Osteocyte (in vitro differentiated cells): ENCODE data around the gene CD99. TPM values are rescaled to one million over a fixed set of nuclear protein-coding genes. Genes with fewer than 3 reads are reported as not detected.

ENCODE experiments used
- DNase-seq: peaks from one replicate; pipeline ENCODE4 v3.0.0; 2021; ENCODE audit warnings: mixed read lengths; ENCODE audit not compliant: unreplicated experiment; ENCODE audit errors: extremely low spot score
- H3K27ac Mint-ChIP-seq: one replicate; pipeline ENCODE4 v1.8.0; 2021; ENCODE audit warnings: mild to moderate bottlenecking, mixed read lengths; ENCODE audit not compliant: unreplicated experiment
- H3K27me3 Mint-ChIP-seq: one replicate; pipeline ENCODE4 v1.8.0; 2021; ENCODE audit warnings: mixed read lengths; ENCODE audit not compliant: unreplicated experiment
- H3K36me3 Mint-ChIP-seq: one replicate; pipeline ENCODE4 v1.8.0; 2021; ENCODE audit warnings: mixed read lengths; ENCODE audit not compliant: unreplicated experiment
- H3K4me1 Mint-ChIP-seq: one replicate; pipeline ENCODE4 v1.8.0; 2021; ENCODE audit warnings: mixed read lengths; ENCODE audit not compliant: unreplicated experiment
- H3K4me3 Mint-ChIP-seq: one replicate; pipeline ENCODE4 v1.8.0; 2021; ENCODE audit warnings: mild to moderate bottlenecking, moderate library complexity, mixed read lengths; ENCODE audit not compliant: unreplicated experiment
- H3K9me3 Mint-ChIP-seq: one replicate; pipeline ENCODE4 v1.8.0; 2021; ENCODE audit warnings: mixed read lengths; ENCODE audit not compliant: unreplicated experiment
- CTCF ChIP-seq: fragments of 200-600 bp; sonication (generic); IDR thresholded peaks from 2 replicates; pipeline ENCODE4 v1.5.0; 2021; ENCODE audit warnings: antibody characterized with exemption, mild to moderate bottlenecking, moderate library complexity
- total RNA-seq: library from RNA; stranded (reverse); gene quantifications from 2 replicates; pipeline ENCODE4 v1.2.1, GENCODE V29; 2021

Gene CD99
- total RNA-seq, 1 donor from 2014 or later = 621 TPM

- Mint-ChIP-seq H3K4me1 (no peaks in the 10 kb centered on the region), H3K27ac (no peak overlapping the region), H3K36me3 (no peaks in the 10 kb centered on the region), H3K4me3 (no peak overlapping the region), H3K27me3 (no peaks in the 10 kb centered on the region), H3K9me3 (no peaks in the 10 kb centered on the region)
- peak; percentile 64 for DNase-seq
- no peak for TF ChIP-seq CTCF
These were observed 45.5 kb upstream of the CD99 start for GRCh38 chrX:2645563-2645962.

- H3K36me3 Mint-ChIP-seq = no peaks in the 10 kb centered on the region
- no peaks in the 10 kb centered on the region for H3K4me1 Mint-ChIP-seq
- no peak overlapping the region for H3K27ac Mint-ChIP-seq
- H3K4me3 Mint-ChIP-seq = no peak overlapping the region
- H3K27me3 Mint-ChIP-seq = no peaks in the 10 kb centered on the region
- TF ChIP-seq CTCF = no peak
- no peak for DNase-seq
- H3K9me3 Mint-ChIP-seq = no peaks in the 10 kb centered on the region
These were observed 43.5 kb upstream of the CD99 start for GRCh38 chrX:2647627-2648026.

DNA sequence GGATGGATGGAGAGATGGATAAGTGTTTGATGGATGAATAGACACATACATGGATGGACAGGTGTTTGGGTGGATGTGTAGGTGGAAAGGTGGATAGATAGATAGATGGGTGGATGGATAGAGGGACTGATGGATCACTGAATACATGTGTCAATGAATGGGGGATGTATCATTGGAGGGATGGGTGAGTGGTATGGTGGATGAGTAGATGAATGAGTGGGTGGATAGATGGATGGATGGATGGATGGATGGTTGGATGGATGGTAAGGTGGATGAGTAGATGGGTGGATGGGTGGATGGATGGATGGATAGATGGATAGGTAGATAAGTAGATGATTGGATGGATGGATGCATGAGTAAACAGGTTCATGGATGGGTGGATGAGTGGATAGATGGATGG, 41.1 kb upstream of the CD99 start:
- no peak for TF ChIP-seq CTCF
- no peaks in the 10 kb centered on the region for H3K27me3 Mint-ChIP-seq
- no peaks in the 10 kb centered on the region for H3K36me3 Mint-ChIP-seq
- H3K4me1 Mint-ChIP-seq = no peaks in the 10 kb centered on the region
- no peak for DNase-seq
- no peaks in the 10 kb centered on the region for H3K9me3 Mint-ChIP-seq
- H3K4me3 Mint-ChIP-seq = no peak overlapping the region
- H3K27ac Mint-ChIP-seq = no peak overlapping the region

GRCh38 chrX:2650865-2651264, 40.2 kb upstream of the CD99 start:
- no peak for DNase-seq
- Mint-ChIP-seq H3K9me3 (no peaks in the 10 kb centered on the region), H3K4me1 (no peaks in the 10 kb centered on the region)

DNA sequence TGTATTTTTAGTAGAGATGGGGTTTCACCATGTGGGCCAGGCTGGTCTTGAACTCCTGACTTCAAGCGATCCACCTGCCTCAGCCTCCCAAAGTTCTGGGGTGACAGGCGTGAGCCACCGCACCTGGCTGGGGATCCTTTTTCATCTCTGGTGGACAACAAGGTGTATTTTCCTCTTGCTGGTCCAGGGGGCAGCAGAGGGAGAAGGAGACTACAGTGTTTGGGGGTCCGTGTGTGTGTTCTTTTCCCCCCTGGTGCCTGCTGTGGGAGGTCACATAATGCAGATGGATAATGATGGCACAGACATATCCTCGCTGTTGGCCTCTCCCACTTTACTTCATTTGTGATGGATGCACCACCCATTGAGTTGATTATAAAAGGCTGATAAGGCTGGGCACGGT, 39.0 kb upstream of the CD99 start:
- Mint-ChIP-seq H3K36me3 (no peaks in the 10 kb centered on the region), H3K27me3 (no peaks in the 10 kb centered on the region), H3K4me3 (no peak overlapping the region), H3K27ac (no peak overlapping the region), H3K9me3 (no peaks in the 10 kb centered on the region), H3K4me1 (no peaks in the 10 kb centered on the region)
- no peak for DNase-seq
- no peak for TF ChIP-seq CTCF

More at GRCh38 chrX:2650865-2651264, 40.2 kb upstream of the CD99 start:
- no peak overlapping the region for H3K4me3 Mint-ChIP-seq
- H3K27ac Mint-ChIP-seq = no peak overlapping the region
- H3K36me3 Mint-ChIP-seq = no peaks in the 10 kb centered on the region
- H3K27me3 Mint-ChIP-seq = no peaks in the 10 kb centered on the region
- no peak for TF ChIP-seq CTCF
